Hepatocyte (in vitro differentiated cells): ENCODE measurements around the gene ARHGAP26. TPM values are rescaled to one million over a fixed set of nuclear protein-coding genes. Genes with fewer than 3 reads are reported as not detected.

ENCODE experiments used
- DNase-seq: peaks from one replicate; pipeline ENCODE4 v3.0.0-alpha.2; 2016; ENCODE audit warnings: low spot score
- H2AFZ ChIP-seq: fragments of 200-600 bp; sonication (generic); 2 replicates; pipeline ENCODE4 v1.6.0; 2016; ENCODE audit warnings: antibody characterized with exemption, mild to moderate bottlenecking
- H3K27ac ChIP-seq: fragments of 200-600 bp; sonication (generic); 2 replicates; pipeline ENCODE4 v1.5.1; 2016; ENCODE audit warnings: mild to moderate bottlenecking
- H3K27me3 ChIP-seq: fragments of 200-600 bp; sonication (generic); 2 replicates; pipeline ENCODE4 v1.6.1; 2016
- H3K36me3 ChIP-seq: fragments of 200-600 bp; sonication (generic); replicated peaks from 2 replicates; pipeline ENCODE4 v1.5.1; 2016; ENCODE audit warnings: low read depth; ENCODE audit not compliant: insufficient read depth
- H3K4me1 ChIP-seq: fragments of 200-600 bp; sonication (generic); 2 replicates; pipeline ENCODE4 v1.5.1; 2016; ENCODE audit warnings: mild to moderate bottlenecking, moderate library complexity; ENCODE audit not compliant: insufficient read depth
- H3K4me2 ChIP-seq: fragments of 200-600 bp; sonication (generic); 2 replicates; pipeline ENCODE4 v1.6.0; 2016
- H3K4me3 ChIP-seq: fragments of 200-600 bp; sonication (generic); 2 replicates; pipeline ENCODE4 v1.5.1; 2016; ENCODE audit warnings: mild to moderate bottlenecking
- H3K79me2 ChIP-seq: fragments of 200-600 bp; sonication (generic); 2 replicates; pipeline ENCODE4 v1.6.0; 2017; ENCODE audit warnings: mild to moderate bottlenecking
- H3K9me2 ChIP-seq: fragments of 200-600 bp; sonication (generic); replicated peaks from 2 replicates; pipeline ENCODE4 v1.6.0; 2017; ENCODE audit warnings: mild to moderate bottlenecking; ENCODE audit not compliant: insufficient read depth
- H3K9me3 ChIP-seq: fragments of 200-600 bp; sonication (generic); 2 replicates; pipeline ENCODE4 v1.5.1; 2016; ENCODE audit warnings: low read depth, mild to moderate bottlenecking
- H4K20me1 ChIP-seq: fragments of 200-600 bp; sonication (generic); 2 replicates; pipeline ENCODE4 v1.6.0; 2016; ENCODE audit warnings: mild to moderate bottlenecking; ENCODE audit not compliant: insufficient read depth, poor library complexity, severe bottlenecking
- EZH2 ChIP-seq: fragments of 200-600 bp; sonication (generic); IDR thresholded peaks from 2 replicates; pipeline ENCODE4 v1.6.1; 2016; ENCODE audit warnings: antibody characterized with exemption, mild to moderate bottlenecking, borderline replicate concordance
- EZH2phosphoT487 ChIP-seq: fragments of 200-600 bp; sonication (generic); IDR thresholded peaks from one replicate; pipeline ENCODE4 v1.6.1; 2018; ENCODE audit warnings: antibody characterized with exemption, mild to moderate bottlenecking, low read depth, moderate library complexity; ENCODE audit not compliant: unreplicated experiment, severe bottlenecking
- WGBS: methylation state at CpG from one replicate; pipeline ENCODE4 v1.1.6; 2016; ENCODE audit warnings: low lambda C conversion rate; ENCODE audit errors: missing lambda C conversion rate; 5-methylcytosine and 5-hydroxymethylcytosine counted together
- polyA plus RNA-seq: library from polyadenylated mRNA; unstranded; fragments of >200 nt; fragmentation: Nextera tagmentation; extraction: Ambion mirVana; gene quantifications from 2 replicates; pipeline ENCODE4 v1.2.1, GENCODE V29; 2016
- total RNA-seq: library from RNA; depleted of rRNA; stranded (reverse); fragments of >200 nt; gene quantifications from 2 replicates; pipeline ENCODE4 v1.2.3, GENCODE V29; 2014
- TF ChIP-seq, protein P1 (sequence below): fragments of 200-600 bp; sonication (generic); IDR thresholded peaks from 2 replicates; pipeline ENCODE4 v1.5.1; 2016; ENCODE audit warnings: antibody characterized with exemption, mild to moderate bottlenecking; ENCODE audit not compliant: poor library complexity

Gene ARHGAP26
- total and polyA plus RNA-seq, 2 experiments from 2014 or later, result 16.5 to 19.8 TPM

- no peaks in the 10 kb centered on the region for H3K9me3 ChIP-seq
- DNase-seq, result no peak
- TF ChIP-seq EZH2phosphoT487 (no peak), EZH2 (no peak)
- TF ChIP-seq, protein P1, sequence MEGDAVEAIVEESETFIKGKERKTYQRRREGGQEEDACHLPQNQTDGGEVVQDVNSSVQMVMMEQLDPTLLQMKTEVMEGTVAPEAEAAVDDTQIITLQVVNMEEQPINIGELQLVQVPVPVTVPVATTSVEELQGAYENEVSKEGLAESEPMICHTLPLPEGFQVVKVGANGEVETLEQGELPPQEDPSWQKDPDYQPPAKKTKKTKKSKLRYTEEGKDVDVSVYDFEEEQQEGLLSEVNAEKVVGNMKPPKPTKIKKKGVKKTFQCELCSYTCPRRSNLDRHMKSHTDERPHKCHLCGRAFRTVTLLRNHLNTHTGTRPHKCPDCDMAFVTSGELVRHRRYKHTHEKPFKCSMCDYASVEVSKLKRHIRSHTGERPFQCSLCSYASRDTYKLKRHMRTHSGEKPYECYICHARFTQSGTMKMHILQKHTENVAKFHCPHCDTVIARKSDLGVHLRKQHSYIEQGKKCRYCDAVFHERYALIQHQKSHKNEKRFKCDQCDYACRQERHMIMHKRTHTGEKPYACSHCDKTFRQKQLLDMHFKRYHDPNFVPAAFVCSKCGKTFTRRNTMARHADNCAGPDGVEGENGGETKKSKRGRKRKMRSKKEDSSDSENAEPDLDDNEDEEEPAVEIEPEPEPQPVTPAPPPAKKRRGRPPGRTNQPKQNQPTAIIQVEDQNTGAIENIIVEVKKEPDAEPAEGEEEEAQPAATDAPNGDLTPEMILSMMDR, result no peak
- no peak overlapping the region for H3K4me3 ChIP-seq
- H3K36me3 ChIP-seq, result no peaks in the 10 kb centered on the region
- no peaks in the 10 kb centered on the region for H3K9me2 ChIP-seq
- no peak overlapping the region for H2AFZ ChIP-seq
- H3K27ac ChIP-seq, result no peak overlapping the region
- no peaks in the 10 kb centered on the region for H3K27me3 ChIP-seq
- no peaks in the 10 kb centered on the region for H4K20me1 ChIP-seq
- 73% methylated on average over 3 of the region's 3 CpGs for WGBS
- no peak overlapping the region for H3K4me2 ChIP-seq
- H3K79me2 ChIP-seq, result peaks cover 41% of the 10 kb centered on the region
- peaks cover 24% of the 10 kb centered on the region for H3K4me1 ChIP-seq
Measured at GRCh38 chr5:142869886-142870285, 99.7 kb downstream of the ARHGAP26 start.

GRCh38 chr5:142870532-142871362 lies 100.6 kb downstream of the ARHGAP26 start:
- 80% methylated on average over 9 of the region's 9 CpGs for WGBS
- Histone ChIP-seq H3K27me3 (no peaks in the 10 kb centered on the region), H4K20me1 (no peaks in the 10 kb centered on the region), H2AFZ (no peak overlapping the region), H3K9me3 (no peaks in the 10 kb centered on the region), H3K9me2 (no peaks in the 10 kb centered on the region), H3K4me3 (no peak overlapping the region), H3K4me1 (peaks cover 20% of the 10 kb centered on the region), H3K36me3 (no peaks in the 10 kb centered on the region), H3K79me2 (peaks cover 39% of the 10 kb centered on the region), H3K27ac (no peak overlapping the region), H3K4me2 (no peak overlapping the region)
- TF ChIP-seq EZH2, result no peak
- no peak for TF ChIP-seq EZH2phosphoT487
- TF ChIP-seq, protein P1, result no peak
- DNase-seq, result no peak

DNA sequence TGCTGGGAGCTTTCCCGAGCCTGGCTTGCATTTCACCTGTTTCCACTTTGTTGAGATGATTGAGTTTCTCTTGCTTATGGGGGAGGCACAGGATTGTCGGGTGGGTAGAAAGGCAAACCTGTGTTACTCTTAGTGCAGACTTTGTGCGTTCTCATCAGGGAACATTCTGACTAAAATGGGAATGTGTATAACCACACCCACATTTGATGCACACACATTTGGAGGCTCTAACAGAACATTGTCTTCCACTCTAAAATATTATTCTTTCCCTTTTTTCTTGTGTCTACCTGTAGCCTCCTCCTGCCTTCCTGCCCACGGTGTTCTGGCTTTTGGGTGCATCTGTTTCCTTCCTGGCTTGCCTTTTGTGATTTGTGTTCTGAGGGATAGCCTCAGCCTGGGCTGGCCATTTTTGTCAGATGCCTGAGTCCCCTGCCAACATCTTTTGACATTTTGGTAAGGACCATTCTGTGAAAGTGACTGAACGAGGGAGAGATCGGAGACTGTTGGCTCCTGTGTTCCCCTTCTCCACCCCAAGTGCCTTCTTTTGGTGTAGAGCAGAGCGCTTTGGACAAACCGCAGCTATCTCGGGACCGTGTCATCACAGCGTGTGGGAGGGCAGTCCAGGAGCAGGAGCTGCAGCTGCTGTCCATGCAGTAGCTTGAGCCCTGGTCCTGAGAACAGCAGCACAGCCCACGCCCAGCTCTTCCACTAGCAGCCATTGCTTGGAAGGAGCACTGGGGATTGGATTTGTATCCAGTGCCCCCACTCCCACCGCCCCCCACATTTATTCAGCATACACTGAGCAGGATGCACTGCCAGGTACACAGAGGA lies 101.4 kb downstream of the ARHGAP26 start:
- H3K36me3 ChIP-seq, result no peaks in the 10 kb centered on the region
- H2AFZ ChIP-seq, result no peak overlapping the region
- no peaks in the 10 kb centered on the region for H4K20me1 ChIP-seq
- no peaks in the 10 kb centered on the region for H3K27me3 ChIP-seq
- TF ChIP-seq, protein P1, result no peak
- TF ChIP-seq EZH2phosphoT487 (no peak), EZH2 (no peak)
- H3K4me1 ChIP-seq, result peaks cover 19% of the 10 kb centered on the region
- WGBS, result 80% methylated on average over 13 of the region's 13 CpGs
- H3K79me2 ChIP-seq, result peaks cover 31% of the 10 kb centered on the region
- no peaks in the 10 kb centered on the region for H3K9me3 ChIP-seq
- no peak for DNase-seq
- no peak overlapping the region for H3K4me3 ChIP-seq
- no peak overlapping the region for H3K4me2 ChIP-seq
- H3K27ac ChIP-seq, result no peak overlapping the region
- no peaks in the 10 kb centered on the region for H3K9me2 ChIP-seq
